Inflammatory macrophage treated with lipopolysaccharide for 1 hour (primary cell): ENCODE results near the gene TSHZ2.

ENCODE experiments used
- DNase-seq, 2 donors: peaks; one replicate each; pipeline ENCODE4 v3.0.0-alpha.2; 2020 to 2022

Gene TSHZ2

GRCh38 chr20:53175135-53175780 is 203.1 kb downstream of the TSHZ2 start:
- DNase-seq, result no peak

- no peak for DNase-seq
Observed at GRCh38 chr20:53176134-53176533, 204.0 kb downstream of the TSHZ2 start.

GRCh38 chr20:53177687-53178086 is 205.5 kb downstream of the TSHZ2 start:
- DNase-seq, result no peak

- no peak for DNase-seq
Observed at GRCh38 chr20:53179749-53180148, 207.6 kb downstream of the TSHZ2 start.

- DNase-seq, result no peak
Observed at GRCh38 chr20:53180928-53181362, 208.8 kb downstream of the TSHZ2 start.

GRCh38 chr20:53181866-53182376 is 209.8 kb downstream of the TSHZ2 start:
- no peak for DNase-seq

GRCh38 chr20:53183181-53183580 is 211.0 kb downstream of the TSHZ2 start:
- no peak for DNase-seq

- no peak for DNase-seq
Observed at GRCh38 chr20:53186635-53187034, 214.5 kb downstream of the TSHZ2 start.

GRCh38 chr20:53187392-53188068 is 215.4 kb downstream of the TSHZ2 start:
- DNase-seq, result no peak

GRCh38 chr20:53190225-53190624 is 218.1 kb downstream of the TSHZ2 start:
- no peak for DNase-seq

GRCh38 chr20:53191957-53192356 is 219.8 kb downstream of the TSHZ2 start:
- no peak for DNase-seq

- DNase-seq, result no peak
Observed at GRCh38 chr20:53194306-53195290, 222.4 kb downstream of the TSHZ2 start.

GRCh38 chr20:53195876-53196610 is 223.9 kb downstream of the TSHZ2 start:
- no peak for DNase-seq

- no peak for DNase-seq
Observed at GRCh38 chr20:53201588-53201987, 229.4 kb downstream of the TSHZ2 start.

- no peak for DNase-seq
Observed at GRCh38 chr20:53202777-53203176, 230.6 kb downstream of the TSHZ2 start.

GRCh38 chr20:53205046-53205445 is 232.9 kb downstream of the TSHZ2 start:
- no peak for DNase-seq

GRCh38 chr20:53208110-53208832 is 236.1 kb downstream of the TSHZ2 start:
- no peak for DNase-seq

GRCh38 chr20:53210041-53210440 is 237.9 kb downstream of the TSHZ2 start:
- no peak for DNase-seq

GRCh38 chr20:53210931-53211330 is 238.8 kb downstream of the TSHZ2 start:
- no peak for DNase-seq

GRCh38 chr20:53212018-53212417 is 239.9 kb downstream of the TSHZ2 start:
- no peak for DNase-seq

GRCh38 chr20:53214392-53214791 is 242.2 kb downstream of the TSHZ2 start:
- DNase-seq, result no peak

- no peak for DNase-seq
Observed at GRCh38 chr20:53215166-53215565, 243.0 kb downstream of the TSHZ2 start.
